ENCODE measurements around the gene CBARP.

GRCh38 chr19:1269065-1269477, 31.3 kb upstream of the CBARP start, which contains the start of gene CIRBP:
- TF ChIP-seq CTCF (IDR thresholded peaks at IDR 0.05) (no peak), ZFX (IDR thresholded peaks at IDR 0.05; ENCODE audit: borderline replicate concordance) (no peak)
